Liver (tissue), 3 donors: ENCODE results near the gene TFB1M.

ENCODE experiments used
- EGR1 ChIP-seq, 2 donors: IDR thresholded peaks; 2 replicates each; pipeline ENCODE4 v1.6.1; 2016 to 2018; ENCODE audit warnings: antibody characterized with exemption in 2 of 2, low read depth in 2 of 2
- GABPA ChIP-seq, 2 donors: IDR thresholded peaks in 1 of 2; conservative IDR thresholded peaks in 1 of 2; 2 replicates each; pipeline ENCODE4 v1.6.1; 2016; ENCODE audit warnings: antibody characterized with exemption in 2 of 2, mild to moderate bottlenecking in 1 of 2, moderate library complexity in 1 of 2
- HNF4A ChIP-seq, 2 donors: conservative IDR thresholded peaks; 2 replicates each; pipeline ENCODE4 v1.6.1; 2016; ENCODE audit warnings: antibody characterized with exemption in 2 of 2, mild to moderate bottlenecking in 2 of 2
- JUND ChIP-seq, 2 donors: IDR thresholded peaks; 2 replicates each; pipeline ENCODE4 v1.6.1; 2016; ENCODE audit warnings: antibody characterized with exemption in 2 of 2
- MAX ChIP-seq: IDR thresholded peaks from 2 replicates; pipeline ENCODE4 v1.6.1; 2016; ENCODE audit warnings: antibody characterized with exemption
- RAD21 ChIP-seq, 2 donors: IDR thresholded peaks; 2 replicates each; pipeline ENCODE4 v1.6.1; 2016; ENCODE audit warnings: antibody characterized with exemption in 2 of 2, mild to moderate bottlenecking in 2 of 2
- REST ChIP-seq: IDR thresholded peaks from 2 replicates; pipeline ENCODE4 v1.6.1; 2016; ENCODE audit warnings: antibody characterized with exemption, mild to moderate bottlenecking
- RXRA ChIP-seq, 2 donors: IDR thresholded peaks; 2 replicates each; pipeline ENCODE4 v1.6.1; 2017 to 2018; ENCODE audit warnings: antibody characterized with exemption in 2 of 2, mild to moderate bottlenecking in 1 of 2
- SP1 ChIP-seq: IDR thresholded peaks from 2 replicates; pipeline ENCODE4 v1.6.1; 2018; ENCODE audit warnings: antibody characterized with exemption, mild to moderate bottlenecking
- TAF1 ChIP-seq: conservative IDR thresholded peaks from 2 replicates; pipeline ENCODE4 v1.6.1; 2016; ENCODE audit warnings: antibody characterized with exemption, mild to moderate bottlenecking
- YY1 ChIP-seq: IDR thresholded peaks from 2 replicates; pipeline ENCODE4 v1.6.1; 2016; ENCODE audit warnings: antibody characterized with exemption, mild to moderate bottlenecking
- TF ChIP-seq, protein P1 (sequence below): fragments of 150-350 bp; IDR thresholded peaks from 2 replicates; pipeline ENCODE4 v1.5.1; 2017; ENCODE audit warnings: improper control_type of control experiment, low read depth, low read length; ENCODE audit not compliant: missing input control
- donor health status: healthy.
- donor health status: healthy.

DNA sequence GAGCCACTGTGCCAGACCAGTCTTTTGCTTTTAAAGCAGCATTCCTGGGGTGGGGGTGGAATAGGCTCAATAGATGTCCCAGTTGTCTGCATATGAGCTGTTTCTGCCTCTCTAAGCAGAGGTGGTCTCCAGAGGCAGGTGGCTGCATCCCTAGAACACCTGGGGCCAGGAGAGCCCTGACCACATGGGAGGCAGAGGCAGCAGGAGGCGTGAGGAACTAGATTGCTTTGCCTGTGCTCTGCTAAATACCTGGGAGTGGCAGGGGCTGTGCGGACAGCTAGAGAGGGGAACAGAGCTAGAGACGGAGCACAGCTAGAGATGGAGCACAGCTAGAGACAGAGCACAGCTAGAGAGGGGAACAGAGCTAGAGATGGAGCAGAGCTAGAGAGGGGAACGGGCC is 79.6 kb downstream of the TFB1M start:
- TF ChIP-seq, protein P1, sequence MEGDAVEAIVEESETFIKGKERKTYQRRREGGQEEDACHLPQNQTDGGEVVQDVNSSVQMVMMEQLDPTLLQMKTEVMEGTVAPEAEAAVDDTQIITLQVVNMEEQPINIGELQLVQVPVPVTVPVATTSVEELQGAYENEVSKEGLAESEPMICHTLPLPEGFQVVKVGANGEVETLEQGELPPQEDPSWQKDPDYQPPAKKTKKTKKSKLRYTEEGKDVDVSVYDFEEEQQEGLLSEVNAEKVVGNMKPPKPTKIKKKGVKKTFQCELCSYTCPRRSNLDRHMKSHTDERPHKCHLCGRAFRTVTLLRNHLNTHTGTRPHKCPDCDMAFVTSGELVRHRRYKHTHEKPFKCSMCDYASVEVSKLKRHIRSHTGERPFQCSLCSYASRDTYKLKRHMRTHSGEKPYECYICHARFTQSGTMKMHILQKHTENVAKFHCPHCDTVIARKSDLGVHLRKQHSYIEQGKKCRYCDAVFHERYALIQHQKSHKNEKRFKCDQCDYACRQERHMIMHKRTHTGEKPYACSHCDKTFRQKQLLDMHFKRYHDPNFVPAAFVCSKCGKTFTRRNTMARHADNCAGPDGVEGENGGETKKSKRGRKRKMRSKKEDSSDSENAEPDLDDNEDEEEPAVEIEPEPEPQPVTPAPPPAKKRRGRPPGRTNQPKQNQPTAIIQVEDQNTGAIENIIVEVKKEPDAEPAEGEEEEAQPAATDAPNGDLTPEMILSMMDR = no peak
- TF ChIP-seq JUND (IDR thresholded peaks at IDR 0.05) = no peak
- TF ChIP-seq REST = no peak
- TF ChIP-seq YY1 = no peak
- no peak for TF ChIP-seq RXRA (IDR thresholded peaks at IDR 0.05)
- TF ChIP-seq TAF1 = no peak
- no peak for TF ChIP-seq MAX
- no peak for TF ChIP-seq EGR1 (IDR thresholded peaks at IDR 0.05; ENCODE audit: low read depth in 2 of 2)
- TF ChIP-seq RAD21 (IDR thresholded peaks at IDR 0.05) = no peak
- TF ChIP-seq HNF4A (conservative IDR thresholded peaks at IDR 0.05) = no peak
- TF ChIP-seq GABPA (IDR thresholded peaks at IDR 0.05 in 1 of 2, conservative IDR thresholded peaks at IDR 0.05 in 1 of 2) = no peak
- TF ChIP-seq SP1 = no peak
